H9 (cell line): Measurements from ENCODE around the gene YBX3. TPM values are rescaled to one million over a fixed set of nuclear protein-coding genes. Genes with fewer than 3 reads are reported as not detected.

ENCODE experiments used
- DNase-seq: peaks from one replicate; pipeline ENCODE4 v3.0.0-alpha.2; 2017
- H2AFZ ChIP-seq: one replicate; pipeline ENCODE4 v1.6.1; 2013; ENCODE audit warnings: mild to moderate bottlenecking, low read length, control low read depth, moderate library complexity
- H2AK5ac ChIP-seq: 2 replicates; pipeline ENCODE4 v1.6.1; 2013; ENCODE audit warnings: low read length, control low read depth, mixed read lengths; ENCODE audit not compliant: insufficient read length
- H2BK120ac ChIP-seq: one replicate; pipeline ENCODE4 v1.6.1; 2013; ENCODE audit warnings: low read depth, mild to moderate bottlenecking, low read length, control low read depth, inconsistent platforms; ENCODE audit not compliant: poor library complexity, severe bottlenecking
- H2BK12ac ChIP-seq: 2 replicates; pipeline ENCODE4 v1.6.1; 2013; ENCODE audit warnings: low read length, control low read depth, mixed read lengths, low read depth; ENCODE audit not compliant: insufficient read length
- H2BK15ac ChIP-seq: 2 replicates; pipeline ENCODE4 v1.6.1; 2013; ENCODE audit warnings: low read depth, low read length, control low read depth
- H2BK20ac ChIP-seq: one replicate; pipeline ENCODE4 v1.6.1; 2013; ENCODE audit warnings: low read depth, mild to moderate bottlenecking, low read length, control low read depth, inconsistent platforms; ENCODE audit not compliant: poor library complexity, severe bottlenecking
- H2BK5ac ChIP-seq: 2 replicates; pipeline ENCODE4 v1.6.1; 2013; ENCODE audit warnings: low read length, control low read depth, mixed read lengths; ENCODE audit not compliant: insufficient read length
- H3K14ac ChIP-seq: 2 replicates; pipeline ENCODE4 v1.6.1; 2013; ENCODE audit warnings: low read length, control low read depth; ENCODE audit not compliant: insufficient read depth
- H3K18ac ChIP-seq: 2 replicates; pipeline ENCODE4 v1.6.1; 2013; ENCODE audit warnings: low read depth, mild to moderate bottlenecking, mixed read lengths, low read length, control low read depth; ENCODE audit not compliant: insufficient read length
- H3K23ac ChIP-seq: 2 replicates; pipeline ENCODE4 v1.6.1; 2013; ENCODE audit warnings: low read length, control low read depth, mixed read lengths, low read depth; ENCODE audit not compliant: insufficient read length
- H3K23me2 ChIP-seq: 2 replicates; pipeline ENCODE4 v1.6.1; 2013; ENCODE audit warnings: low read depth, mild to moderate bottlenecking, mixed read lengths, low read length, control low read depth; ENCODE audit not compliant: insufficient read length, poor library complexity, severe bottlenecking
- H3K27ac ChIP-seq: 2 replicates; pipeline ENCODE4 v1.5.1; 2013; ENCODE audit warnings: low read length, control low read depth, mixed read lengths, low read depth; ENCODE audit not compliant: insufficient read length
- H3K27me3 ChIP-seq: 2 replicates; pipeline ENCODE4 v1.6.1; 2013; ENCODE audit warnings: low read length, control low read depth, inconsistent platforms; ENCODE audit not compliant: insufficient read depth
- H3K4ac ChIP-seq: 2 replicates; pipeline ENCODE4 v1.6.1; 2013; ENCODE audit warnings: low read depth, mild to moderate bottlenecking, control low read depth, inconsistent platforms, low read length, moderate library complexity
- H3K4me1 ChIP-seq: 2 replicates; pipeline ENCODE4 v1.6.1; 2013; ENCODE audit warnings: low read length, control low read depth, inconsistent platforms; ENCODE audit not compliant: insufficient read depth
- H3K4me2 ChIP-seq: 2 replicates; pipeline ENCODE4 v1.6.1; 2013; ENCODE audit warnings: low read length, control low read depth, mixed read lengths; ENCODE audit not compliant: insufficient read length, insufficient read depth
- H3K56ac ChIP-seq: 2 replicates; pipeline ENCODE4 v1.6.1; 2013; ENCODE audit warnings: low read depth, mild to moderate bottlenecking, mixed read lengths, low read length, control low read depth; ENCODE audit not compliant: insufficient read length
- H3K79me1 ChIP-seq: 2 replicates; pipeline ENCODE4 v1.6.1; 2013; ENCODE audit warnings: low read depth, mild to moderate bottlenecking, moderate library complexity, low read length, control low read depth, inconsistent platforms; ENCODE audit not compliant: insufficient read depth, poor library complexity, severe bottlenecking
- H3K79me2 ChIP-seq: 2 replicates; pipeline ENCODE4 v1.6.1; 2013; ENCODE audit warnings: low read length, control low read depth, inconsistent platforms; ENCODE audit not compliant: insufficient read depth
- H3K9ac ChIP-seq: 2 replicates; pipeline ENCODE4 v1.6.1; 2013; ENCODE audit warnings: low read length, control low read depth, mixed read lengths; ENCODE audit not compliant: insufficient read length; ENCODE audit errors: extremely low read depth
- H3K9me3 ChIP-seq: one replicate; pipeline ENCODE4 v1.6.1; 2013; ENCODE audit warnings: low read depth, low read length, inconsistent platforms; ENCODE audit not compliant: control insufficient read depth
- H3T11ph ChIP-seq: one replicate; pipeline ENCODE4 v1.6.1; 2013; ENCODE audit warnings: mild to moderate bottlenecking, low read length, control low read depth, inconsistent platforms
- H4K20me1 ChIP-seq: one replicate; pipeline ENCODE4 v1.6.1; 2013; ENCODE audit not compliant: control insufficient read depth, insufficient read length, insufficient read depth
- H4K5ac ChIP-seq: 2 replicates; pipeline ENCODE4 v1.6.1; 2013; ENCODE audit warnings: low read depth, mild to moderate bottlenecking, mixed read lengths, low read length, control low read depth; ENCODE audit not compliant: insufficient read length
- H4K8ac ChIP-seq: replicated peaks from 2 replicates; pipeline ENCODE4 v1.6.1; 2013; ENCODE audit warnings: low read length, control low read depth, mixed read lengths, low read depth; ENCODE audit not compliant: insufficient read length
- H4K91ac ChIP-seq: 2 replicates; pipeline ENCODE4 v1.6.1; 2013; ENCODE audit warnings: low read depth, mild to moderate bottlenecking, moderate library complexity, mixed read lengths, low read length, control low read depth; ENCODE audit not compliant: insufficient read length
- H3K27ac Mint-ChIP-seq, 3 experiments: 2 replicates in 2 of 3; 3 replicates in 1 of 3; pipeline ENCODE4 v1.8.0; 2020 to 2021; ENCODE audit warnings: mixed read lengths in 3 of 3, mild to moderate bottlenecking in 1 of 3, moderate library complexity in 1 of 3
- H3K27me3 Mint-ChIP-seq: 2 replicates; pipeline ENCODE4 v1.8.0; 2021; ENCODE audit warnings: low read depth, mild to moderate bottlenecking, moderate library complexity, mixed read lengths
- H3K36me3 Mint-ChIP-seq, 3 experiments: 2 replicates in 2 of 3; 3 replicates in 1 of 3; pipeline ENCODE4 v1.8.0; 2020 to 2021; ENCODE audit warnings: low read depth in 3 of 3, mixed read lengths in 3 of 3; ENCODE audit not compliant: insufficient read depth in 1 of 3
- H3K4me1 Mint-ChIP-seq, 2 experiments: 2 replicates each; pipeline ENCODE4 v1.8.0; 2020; ENCODE audit warnings: mixed read lengths in 2 of 2
- H3K4me3 Mint-ChIP-seq, 2 experiments: 2 replicates in 1 of 2; 3 replicates in 1 of 2; pipeline ENCODE4 v1.8.0; 2020 to 2021; ENCODE audit warnings: mild to moderate bottlenecking in 2 of 2, mixed read lengths in 2 of 2, moderate library complexity in 1 of 2
- H3K9me3 Mint-ChIP-seq, 2 experiments: 2 replicates in 1 of 2; 3 replicates in 1 of 2; pipeline ENCODE4 v1.8.0; 2020; ENCODE audit warnings: mild to moderate bottlenecking in 2 of 2, mixed read lengths in 2 of 2, moderate library complexity in 1 of 2
- CTCF ChIP-seq: fragments of 200-600 bp; sonication (generic); conservative IDR thresholded peaks from 3 replicates; pipeline ENCODE4 v1.8.0; 2021; ENCODE audit warnings: antibody characterized with exemption, mild to moderate bottlenecking
- WGBS: extraction: QIAGEN DNeasy Blood & Tissue Kit; methylation state at CpG from one replicate; pipeline ENCODE4 v1.1.7; 2013; ENCODE audit warnings: missing lambda C conversion rate, low lambda C conversion rate, mixed read lengths; ENCODE audit not compliant: insufficient read length; ENCODE audit errors: extremely low coverage; 5-methylcytosine and 5-hydroxymethylcytosine counted together
- total RNA-seq: library from RNA; stranded (reverse); gene quantifications from 2 replicates; pipeline ENCODE4 v1.2.1, GENCODE V29; 2021

The YBX3 gene
- total RNA-seq, 1 experiment from 2014 or later, result 343 TPM

GRCh38 chr12:10715491-10715890 is 7.6 kb downstream of the YBX3 start:
- Histone ChIP-seq H3K4ac (no peak overlapping the region), H3K18ac (no peak overlapping the region), H2BK12ac (no peak overlapping the region), H3K27me3 (no peaks in the 10 kb centered on the region), H2AK5ac (no peak overlapping the region), H4K20me1 (no peaks in the 10 kb centered on the region), H3T11ph (no peak overlapping the region), H3K27ac (no peak overlapping the region), H3K79me1 (no peaks in the 10 kb centered on the region), H4K8ac (no peak overlapping the region), H3K14ac (no peak overlapping the region), H3K23me2 (no peaks in the 10 kb centered on the region), H2BK15ac (no peak overlapping the region), H2AFZ (no peak overlapping the region), H3K79me2 (peaks cover 13% of the 10 kb centered on the region), H2BK120ac (no peak overlapping the region), H3K4me1 (no peaks in the 10 kb centered on the region), H3K56ac (no peak overlapping the region), H4K5ac (no peak overlapping the region), H3K9me3 (no peaks in the 10 kb centered on the region), H4K91ac (no peak overlapping the region), H3K23ac (no peak overlapping the region), H2BK20ac (no peak overlapping the region), H3K4me2 (no peak overlapping the region), H3K9ac (no peak overlapping the region), H2BK5ac (no peak overlapping the region)
- 100% methylated on average over 1 of the region's 6 CpGs for WGBS
- Mint-ChIP-seq H3K27ac (no peak overlapping the region; a peak in 1 of 7 replicates), H3K4me1 (peaks cover 40 to 41% of the 10 kb centered on the region in 2 experiments), H3K27me3 (no peaks in the 10 kb centered on the region), H3K4me3 (no peak overlapping the region), H3K36me3 (peaks cover 25 to 62% (median 54%) of the 10 kb centered on the region in 3 experiments; a peak in 6 of 7 replicates), H3K9me3 (no peaks in the 10 kb centered on the region)
- TF ChIP-seq CTCF, result no peak
- no peak for DNase-seq
